Measurements from ENCODE around the gene KIAA1755.

DNA sequence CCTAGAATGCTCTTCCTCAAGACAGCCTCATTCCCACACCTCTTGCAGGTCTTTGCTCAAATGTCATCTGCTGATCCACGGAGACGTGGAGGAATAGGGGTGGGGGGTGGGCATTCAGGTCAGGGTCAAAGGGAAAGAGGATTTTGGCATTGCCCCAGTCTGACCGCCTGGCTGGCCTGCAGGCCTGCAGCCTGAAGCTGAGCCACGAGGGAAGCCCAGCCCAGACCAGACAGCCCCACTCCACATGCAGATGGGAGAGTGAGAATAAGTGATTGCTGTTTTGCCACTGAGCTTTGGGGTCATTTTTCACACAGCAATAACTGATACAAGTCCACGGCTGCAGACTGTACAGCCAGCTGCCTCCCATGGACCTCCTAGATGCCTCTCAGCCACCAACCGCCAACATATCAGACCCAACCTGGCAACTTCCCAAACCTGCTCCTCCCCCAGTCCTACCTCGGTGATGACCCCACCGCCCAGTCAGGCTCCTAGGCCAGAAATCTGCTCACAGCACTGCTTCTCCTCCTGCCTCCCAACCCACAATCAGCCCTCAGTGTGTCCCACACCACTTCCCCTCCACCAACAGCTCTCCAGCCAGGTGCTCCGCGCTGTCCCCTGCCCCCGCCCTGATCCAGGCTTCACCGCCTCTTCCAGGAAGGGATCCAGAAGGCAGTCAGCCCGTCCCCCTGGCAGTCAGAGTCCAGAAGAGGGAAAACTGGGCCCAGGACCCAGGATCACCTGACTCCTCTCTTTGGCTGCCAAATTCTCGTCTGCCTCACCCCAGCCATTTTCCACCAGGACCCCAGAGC lies 14.0 kb downstream of the KIAA1755 start:
- TF ChIP-seq, protein P1, sequence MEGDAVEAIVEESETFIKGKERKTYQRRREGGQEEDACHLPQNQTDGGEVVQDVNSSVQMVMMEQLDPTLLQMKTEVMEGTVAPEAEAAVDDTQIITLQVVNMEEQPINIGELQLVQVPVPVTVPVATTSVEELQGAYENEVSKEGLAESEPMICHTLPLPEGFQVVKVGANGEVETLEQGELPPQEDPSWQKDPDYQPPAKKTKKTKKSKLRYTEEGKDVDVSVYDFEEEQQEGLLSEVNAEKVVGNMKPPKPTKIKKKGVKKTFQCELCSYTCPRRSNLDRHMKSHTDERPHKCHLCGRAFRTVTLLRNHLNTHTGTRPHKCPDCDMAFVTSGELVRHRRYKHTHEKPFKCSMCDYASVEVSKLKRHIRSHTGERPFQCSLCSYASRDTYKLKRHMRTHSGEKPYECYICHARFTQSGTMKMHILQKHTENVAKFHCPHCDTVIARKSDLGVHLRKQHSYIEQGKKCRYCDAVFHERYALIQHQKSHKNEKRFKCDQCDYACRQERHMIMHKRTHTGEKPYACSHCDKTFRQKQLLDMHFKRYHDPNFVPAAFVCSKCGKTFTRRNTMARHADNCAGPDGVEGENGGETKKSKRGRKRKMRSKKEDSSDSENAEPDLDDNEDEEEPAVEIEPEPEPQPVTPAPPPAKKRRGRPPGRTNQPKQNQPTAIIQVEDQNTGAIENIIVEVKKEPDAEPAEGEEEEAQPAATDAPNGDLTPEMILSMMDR (IDR thresholded peaks at IDR 0.05; ENCODE audit: low read depth, low read length) = no peak
- TF ChIP-seq EZH2phosphoT487 (IDR thresholded peaks at IDR 0.05; ENCODE audit: low read depth) = no peak
